ENCODE results near the gene MED29. TPM values are rescaled to one million over a fixed set of nuclear protein-coding genes. Genes with fewer than 3 reads are reported as not detected.

Gene MED29
- total RNA-seq, 4 donors from 2014 or later = 25.5 to 48.1 (median 37.7) TPM

DNA sequence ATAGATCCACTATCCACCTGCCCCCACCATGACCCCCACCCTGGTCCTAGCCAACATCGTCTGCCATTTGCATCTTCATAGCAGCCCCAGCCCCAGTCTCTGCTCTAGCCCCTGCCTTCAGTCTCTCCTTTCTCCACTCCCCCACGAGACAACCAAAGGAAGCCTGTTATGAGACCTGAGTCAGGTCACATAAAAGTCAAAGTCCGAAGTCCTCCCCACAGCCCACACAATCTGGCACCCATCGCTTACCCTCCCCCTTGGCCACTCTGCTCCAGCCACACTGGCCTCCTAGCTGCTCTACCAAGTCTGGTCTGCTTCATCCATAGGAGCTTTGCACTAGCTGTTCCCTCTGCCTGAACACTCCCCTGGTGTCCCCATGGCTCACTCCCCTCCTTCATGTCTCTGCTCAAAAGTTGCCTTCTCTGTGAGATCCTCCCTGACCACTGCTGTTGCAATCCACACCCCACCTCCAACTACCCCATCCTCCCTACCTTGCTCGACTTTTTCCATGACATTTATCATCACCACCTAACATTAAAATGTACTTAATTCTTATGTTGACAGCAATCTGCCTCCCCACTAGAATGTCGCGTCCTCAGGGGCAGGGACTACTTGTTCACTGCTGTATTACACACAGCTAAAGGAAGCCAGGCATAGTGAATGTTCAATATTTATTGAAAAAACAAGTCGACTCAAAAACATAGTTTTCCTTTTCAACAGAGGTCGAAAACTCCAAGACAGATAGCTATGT, 20.1 kb downstream of the MED29 start:
- intact Hi-C loops (cut with DNase I; ENCODE audit: low total_unique reads) (loop anchor here (1.0 to 10.0 kb wide), 3 partner anchors 9 to 559 kb away; partner anchors contain the start of gene DYRK1B), in situ Hi-C loops (cut with MboI; ENCODE audit: low sequenced_read_pairs in 4 of 4) (no loop called here)
- peak; percentile 37 to 74 for DNase-seq
- H3K4me1 ChIP-seq = peaks cover 15 to 19% of the 10 kb centered on the region in 2 donors
- TF ChIP-seq CTCF (IDR thresholded peaks at IDR 0.05 in 4 of 5, conservative IDR thresholded peaks at IDR 0.05 in 1 of 5) (no peak), POLR2A (IDR thresholded peaks at IDR 0.05) (peak in 1 of 2 donors; percentile 12)
- H3K27me3 ChIP-seq = no peaks in the 10 kb centered on the region
- H3K4me3 ChIP-seq = peak overlapping the region; percentile 63 to 99 (median 94)
- ATAC-seq = peak in 1 of 2 donors; percentile 1
- no peaks in the 10 kb centered on the region for H3K9me3 ChIP-seq
- peak overlapping the region; percentile 98 to 100 (median 100) for H3K27ac ChIP-seq
- peaks cover 6 to 23% of the 10 kb centered on the region in 2 donors for H3K36me3 ChIP-seq

DNA sequence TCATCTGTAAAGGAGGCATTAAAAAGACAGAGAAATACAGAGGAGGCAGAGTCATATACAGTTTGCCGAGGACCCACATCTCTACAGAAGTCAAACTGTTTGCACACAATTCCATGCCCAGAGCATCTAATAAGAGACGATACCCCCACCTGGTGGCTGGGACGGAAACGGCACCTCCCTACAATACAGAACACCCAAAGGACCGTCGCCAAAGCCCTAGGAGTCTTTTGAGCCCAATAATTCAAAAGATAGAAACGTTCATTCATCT, 20.6 kb downstream of the MED29 start:
- ATAC-seq (peak; percentile 55 to 56), DNase-seq (peak; percentile 79 to 95)
- no peaks in the 10 kb centered on the region for H3K27me3 ChIP-seq
- TF ChIP-seq POLR2A (IDR thresholded peaks at IDR 0.05) = no peak
- TF ChIP-seq CTCF (IDR thresholded peaks at IDR 0.05 in 4 of 5, conservative IDR thresholded peaks at IDR 0.05 in 1 of 5) = peak; percentile 93 to 99 (median 98)
- in situ Hi-C loops (cut with MboI; ENCODE audit: low sequenced_read_pairs in 4 of 4) (no loop called here), intact Hi-C loops (cut with DNase I; ENCODE audit: low total_unique reads) (loop anchor here (1.0 to 10.0 kb wide), 7 partner anchors 9 to 559 kb away; partner anchors contain the start of genes DYRK1B, RPS16, SAMD4B and SUPT5H)
- peaks cover 6 to 23% of the 10 kb centered on the region in 2 donors for H3K36me3 ChIP-seq
- H3K27ac ChIP-seq = peak overlapping the region; percentile 98 to 100 (median 100)
- peaks cover 15 to 19% of the 10 kb centered on the region in 2 donors for H3K4me1 ChIP-seq
- no peaks in the 10 kb centered on the region for H3K9me3 ChIP-seq
- H3K4me3 ChIP-seq = peak overlapping the region; percentile 63 to 99 (median 94)

- Histone ChIP-seq H3K27me3 (no peaks in the 10 kb centered on the region), H3K4me1 (peaks cover 15 to 19% of the 10 kb centered on the region in 2 donors), H3K9me3 (no peaks in the 10 kb centered on the region), H3K27ac (peak within 1 kb of the TSS; percentile 98 to 100 (median 100)), H3K4me3 (peak within 1 kb of the TSS; percentile 81 to 99 (median 94)), H3K36me3 (peaks cover 6 to 17% of the 10 kb centered on the region in 2 donors)
- TF ChIP-seq POLR2A (IDR thresholded peaks at IDR 0.05) (peak; percentile 70 to 87), CTCF (IDR thresholded peaks at IDR 0.05 in 4 of 5, conservative IDR thresholded peaks at IDR 0.05 in 1 of 5) (peak; percentile 90 to 98 (median 97))
- ATAC-seq (peak; percentile 63 to 73), DNase-seq (peak; percentile 97 to 98)
- intact Hi-C loops (cut with DNase I; ENCODE audit: low total_unique reads) = loop anchor here (1.0 to 10.0 kb wide), 6 partner anchors 15 to 560 kb away; partner anchors contain the start of genes DYRK1B, RPS16, SAMD4B and SUPT5H
- in situ Hi-C loops (cut with MboI; ENCODE audit: low sequenced_read_pairs in 4 of 4) = no loop called here
Measured at GRCh38 chr19:39412100-39412866, 21.1 kb downstream of the MED29 start, which contains the start of gene PLEKHG2. PLEKHG2 (plus strand) TSS chr19:39412669; CDS start chr19:39414087, 1,418 bp downstream.

- Histone ChIP-seq H3K27me3 (no peaks in the 10 kb centered on the region), H3K36me3 (peaks cover 6 to 12% of the 10 kb centered on the region in 2 donors), H3K4me3 (peak overlapping the region; percentile 81 to 99 (median 94)), H3K27ac (peak overlapping the region; percentile 79 to 100 (median 99)), H3K4me1 (peaks cover 15 to 19% of the 10 kb centered on the region in 2 donors), H3K9me3 (no peaks in the 10 kb centered on the region)
- intact Hi-C loops (cut with DNase I; ENCODE audit: low total_unique reads) (loop anchor here (1.0 to 10.0 kb wide), 6 partner anchors 16 to 561 kb away; partner anchors contain the start of genes DYRK1B, RPS16, SAMD4B and SUPT5H), in situ Hi-C loops (cut with MboI; ENCODE audit: low sequenced_read_pairs in 4 of 4) (no loop called here)
- no peak for DNase-seq
- TF ChIP-seq POLR2A (IDR thresholded peaks at IDR 0.05) (no peak), CTCF (IDR thresholded peaks at IDR 0.05 in 4 of 5, conservative IDR thresholded peaks at IDR 0.05 in 1 of 5) (peak in 4 of 5 experiments; percentile 4 to 33 (median 14))
- no peak for ATAC-seq
Measured at GRCh38 chr19:39412867-39413271, 21.7 kb downstream of the MED29 start.

All from gastrocnemius medialis (tissue), 4 donors.